ENCODE results near the gene CDA.

Gene CDA

GRCh38 chr1:20588634-20589225 lies at the start of gene CDA:
Gene CDA (plus strand): TSS chr1:20589097. CDS start chr1:20589130, 33 bp downstream.
- no peak for DNase-seq (ENCODE audit: low read depth)

DNA sequence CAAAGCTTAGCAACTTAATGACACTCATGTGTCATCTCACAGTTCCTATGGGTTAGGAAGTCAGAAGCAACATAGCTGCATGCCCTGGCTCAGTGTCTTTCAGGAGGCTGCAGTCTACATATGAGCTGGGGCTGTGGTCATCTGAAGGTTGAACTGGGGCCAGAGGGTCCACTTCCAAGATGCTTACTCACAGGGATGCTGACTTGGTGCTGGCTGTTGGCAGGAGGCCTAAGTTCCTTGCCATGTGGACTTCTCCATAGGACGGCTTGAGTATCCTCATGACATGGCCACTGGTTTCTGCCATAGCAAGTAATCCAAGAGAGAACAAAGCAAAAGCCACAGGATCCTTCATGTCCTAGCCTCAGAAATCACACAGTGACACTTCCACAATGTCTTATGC lies 48.6 kb upstream of the CDA start:
- DNase-seq (ENCODE audit: low read depth), result no peak

DNA sequence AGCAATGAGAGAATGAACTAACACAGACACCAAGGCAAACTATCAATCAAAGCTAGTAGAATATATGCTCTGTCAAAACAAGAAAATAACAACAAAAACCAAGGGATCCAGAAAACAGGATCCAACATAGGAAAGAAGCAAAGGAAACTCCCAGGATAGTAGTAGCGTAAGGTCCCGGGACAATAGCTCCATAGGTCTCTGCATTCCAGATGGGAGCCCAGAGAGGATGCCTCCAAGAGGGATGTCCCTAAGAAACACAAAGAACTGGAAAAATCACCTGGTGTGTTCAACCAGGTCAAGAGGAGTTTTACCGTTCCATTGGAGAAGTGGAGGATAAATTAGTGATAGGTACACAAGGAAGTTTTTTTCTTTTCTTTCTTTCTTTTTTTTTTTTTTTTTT lies 42.3 kb upstream of the CDA start:
- DNase-seq (ENCODE audit: low read depth), result no peak

- DNase-seq (ENCODE audit: low read depth), result no peak
Observed at GRCh38 chr1:20551161-20551560, 37.7 kb upstream of the CDA start.

DNA sequence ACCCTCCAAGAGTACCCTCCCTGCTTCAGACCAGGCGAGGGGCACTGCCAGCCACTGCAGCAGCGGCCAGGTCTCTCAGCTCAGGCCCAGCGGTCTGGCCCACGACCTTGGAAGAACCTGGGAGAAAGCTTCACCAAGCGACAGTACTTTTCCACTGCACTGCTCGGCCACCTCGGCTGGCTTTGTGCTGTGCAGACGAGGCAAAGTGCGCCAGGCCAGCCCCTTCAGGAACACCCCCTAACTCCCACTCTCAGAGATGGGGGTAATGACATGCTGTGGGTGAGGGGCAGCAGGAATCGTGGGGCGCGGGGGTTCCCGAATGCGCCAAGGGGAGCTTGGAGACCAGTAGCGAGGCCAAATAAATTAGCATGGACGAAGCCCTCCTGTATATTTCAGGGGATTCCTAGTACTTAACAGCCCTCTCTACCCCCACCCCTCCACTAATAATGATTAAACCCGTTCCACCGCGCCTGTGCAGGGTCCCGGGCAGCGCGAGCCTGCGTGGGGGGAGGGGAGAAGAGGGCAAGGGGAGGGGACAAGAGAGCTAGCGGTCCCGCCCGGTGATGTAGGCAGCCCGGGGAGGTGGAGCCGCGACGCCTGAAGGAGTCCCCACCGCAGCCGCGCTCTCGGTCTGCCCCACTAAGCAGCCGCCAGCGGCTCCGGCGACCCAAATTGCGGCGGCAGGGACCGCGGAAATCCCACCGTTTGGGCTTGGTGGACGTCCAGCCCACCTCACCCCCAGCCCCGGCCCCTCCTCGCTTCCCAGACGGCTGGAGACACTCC lies 36.8 kb upstream of the CDA start, which contains the start of gene FAM43B:
Gene FAM43B, plus strand, starts transcription at position 629 of the 783 bp plus-strand sequence. CDS start 401 bp downstream, outside the sequence.
- DNase-seq (ENCODE audit: low read depth), result no peak

GRCh38 chr1:20552728-20553445 lies 36.0 kb upstream of the CDA start:
- no peak for DNase-seq (ENCODE audit: low read depth)

GRCh38 chr1:20555025-20555757 lies 33.7 kb upstream of the CDA start:
- DNase-seq (ENCODE audit: low read depth), result no peak

- DNase-seq (ENCODE audit: low read depth), result no peak
Observed at GRCh38 chr1:20555758-20556120, 33.2 kb upstream of the CDA start.

DNA sequence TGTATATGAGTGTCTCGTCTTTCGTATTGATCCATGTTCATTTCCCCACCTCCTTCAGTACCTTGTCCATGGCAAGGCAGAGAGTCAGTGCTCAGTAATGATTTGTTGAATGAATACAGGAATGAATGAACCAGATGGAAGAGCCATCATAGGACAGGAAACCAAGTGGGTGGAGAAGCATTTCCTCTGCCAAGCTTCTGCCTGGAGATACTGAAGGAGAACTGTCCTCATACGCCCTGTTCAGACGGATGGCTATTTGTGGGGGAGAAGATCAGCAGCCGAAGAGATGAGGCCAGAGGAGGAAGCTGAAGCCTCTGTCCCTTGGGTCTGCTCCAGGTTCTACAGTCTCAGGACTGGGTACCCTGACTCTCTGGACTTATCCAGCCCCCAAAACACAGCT lies 30.7 kb upstream of the CDA start:
- no peak for DNase-seq (ENCODE audit: low read depth)

- DNase-seq (ENCODE audit: low read depth), result no peak
Observed at GRCh38 chr1:20560966-20561365, 27.9 kb upstream of the CDA start.

GRCh38 chr1:20565234-20565633 lies 23.7 kb upstream of the CDA start:
- DNase-seq (ENCODE audit: low read depth), result no peak

DNA sequence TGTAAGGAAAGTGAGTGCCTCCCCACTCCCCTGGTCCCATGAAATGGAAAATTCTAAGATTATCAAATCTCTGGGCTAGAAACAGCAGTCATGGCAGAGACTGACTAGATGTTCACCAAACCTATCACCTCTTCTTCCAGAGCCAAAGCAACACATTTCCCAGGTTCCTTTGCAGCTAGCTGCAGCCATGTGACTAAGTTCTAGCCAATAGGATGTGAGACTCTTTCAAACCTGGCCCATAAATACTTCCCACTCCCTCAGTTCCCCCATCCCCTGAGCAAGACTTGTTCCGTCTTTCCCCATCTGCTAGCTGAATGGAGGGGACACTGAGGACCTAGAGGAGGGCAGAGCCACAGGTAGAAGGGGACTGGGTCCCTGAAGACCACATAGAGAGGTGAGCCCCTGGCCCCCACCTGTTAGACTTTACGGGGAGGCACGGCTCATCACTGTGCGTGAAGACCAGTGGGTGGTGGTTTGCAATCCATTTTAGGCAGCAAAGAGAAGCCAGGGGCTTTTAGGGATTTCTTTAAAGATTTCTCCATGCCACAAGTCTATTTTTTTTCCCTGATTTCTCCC lies 19.3 kb upstream of the CDA start:
- DNase-seq (ENCODE audit: low read depth), result no peak

DNA sequence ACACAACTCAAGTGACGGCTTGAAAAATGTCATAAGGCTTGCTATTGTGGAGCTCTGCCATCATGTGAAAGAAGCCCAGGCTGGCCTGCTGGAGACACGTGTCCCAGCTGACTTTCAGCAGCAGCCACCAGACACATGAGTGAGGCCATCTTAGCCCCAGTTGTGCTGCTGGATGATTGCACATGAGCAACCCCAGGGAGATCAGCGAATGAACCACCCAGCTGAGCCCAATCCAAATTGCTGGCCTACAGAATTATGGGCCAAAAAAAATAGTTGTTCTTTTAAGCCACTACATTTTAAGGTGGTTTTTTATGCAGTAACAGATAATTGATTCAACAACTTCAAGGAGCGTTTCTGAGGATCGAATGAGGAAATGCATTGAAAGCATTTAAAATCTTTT lies 17.5 kb upstream of the CDA start:
- no peak for DNase-seq (ENCODE audit: low read depth)

- DNase-seq (ENCODE audit: low read depth), result no peak
Observed at GRCh38 chr1:20573987-20574386, 14.9 kb upstream of the CDA start.

DNA sequence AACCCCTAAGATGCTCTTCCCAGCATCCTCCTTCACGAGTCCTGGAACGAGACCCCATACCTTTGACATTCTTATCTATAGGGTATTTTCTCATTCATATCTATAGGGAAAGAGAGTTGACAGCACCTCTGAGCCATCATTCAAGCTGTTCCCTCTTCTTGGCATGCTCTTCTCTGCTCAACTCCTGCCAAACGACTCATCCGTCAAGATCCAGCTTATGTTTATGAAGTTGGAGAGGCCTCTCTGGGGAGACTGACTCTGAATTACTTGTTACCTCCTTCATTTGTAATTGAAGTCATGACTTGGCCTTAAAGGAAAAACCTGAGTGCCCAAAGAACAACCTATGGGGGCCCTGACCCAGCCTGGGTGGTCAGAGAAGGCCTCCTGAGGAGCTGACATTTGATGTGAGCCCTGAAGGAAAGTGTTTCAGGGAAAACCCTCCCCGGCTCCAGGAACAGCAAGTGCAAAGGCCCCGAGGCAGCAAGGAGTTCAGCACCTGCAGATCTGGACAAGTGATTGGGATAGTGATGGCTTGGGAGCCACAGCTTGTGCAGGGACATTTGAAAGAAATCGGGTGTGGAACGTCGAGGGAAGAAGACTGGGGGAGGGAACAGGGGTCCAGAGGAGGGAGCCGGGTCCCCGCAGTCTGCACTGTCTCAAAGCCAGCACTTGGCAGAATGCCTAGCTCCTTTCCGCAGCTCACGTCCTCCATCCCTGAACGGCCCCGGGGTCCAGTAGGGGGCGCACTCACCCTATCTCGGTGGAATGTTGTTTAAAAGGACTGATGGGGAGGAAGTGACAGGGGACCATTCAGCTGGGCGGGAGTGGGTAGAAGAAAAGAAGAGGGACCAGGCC lies 14.0 kb upstream of the CDA start:
- peak; percentile 53 for DNase-seq (ENCODE audit: low read depth)

DNA sequence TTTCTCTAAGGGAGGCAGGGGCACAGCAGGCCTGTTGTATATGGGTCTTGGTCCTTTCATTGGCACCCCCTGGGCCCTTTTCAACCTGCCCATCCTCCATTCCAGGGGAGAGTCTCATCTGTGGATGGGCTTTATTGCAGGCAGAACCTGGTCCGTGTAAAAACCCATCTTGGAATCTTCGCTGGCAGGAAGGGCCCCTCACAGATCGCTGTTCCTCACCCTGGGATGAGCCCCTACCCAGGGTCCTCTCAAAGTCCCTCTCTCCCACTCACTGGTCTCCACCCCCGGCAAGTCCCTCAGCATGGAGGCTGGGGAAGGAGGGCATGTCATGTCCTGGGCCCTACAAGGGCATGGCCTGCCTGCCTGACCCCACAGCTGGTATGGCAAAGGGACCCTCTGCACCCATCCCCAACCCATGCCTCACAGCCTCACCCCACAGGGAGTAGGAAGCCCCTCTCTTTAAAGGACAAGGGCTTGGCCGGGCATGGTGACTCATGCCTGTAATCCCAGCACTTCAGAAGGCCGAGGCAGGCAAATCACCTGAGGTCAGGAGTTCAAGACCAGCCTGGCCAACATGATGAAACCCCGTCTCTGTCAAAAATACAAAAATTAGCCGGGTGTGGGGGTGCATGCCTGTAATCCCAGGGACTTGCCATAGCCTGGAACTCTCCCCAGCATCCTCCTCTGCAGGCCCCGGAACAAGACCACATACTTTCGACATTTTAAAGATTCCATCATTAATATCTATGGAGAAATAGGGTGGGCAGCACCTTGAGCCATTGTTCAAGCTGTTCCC lies 13.2 kb upstream of the CDA start:
- DNase-seq (ENCODE audit: low read depth), result no peak

DNA sequence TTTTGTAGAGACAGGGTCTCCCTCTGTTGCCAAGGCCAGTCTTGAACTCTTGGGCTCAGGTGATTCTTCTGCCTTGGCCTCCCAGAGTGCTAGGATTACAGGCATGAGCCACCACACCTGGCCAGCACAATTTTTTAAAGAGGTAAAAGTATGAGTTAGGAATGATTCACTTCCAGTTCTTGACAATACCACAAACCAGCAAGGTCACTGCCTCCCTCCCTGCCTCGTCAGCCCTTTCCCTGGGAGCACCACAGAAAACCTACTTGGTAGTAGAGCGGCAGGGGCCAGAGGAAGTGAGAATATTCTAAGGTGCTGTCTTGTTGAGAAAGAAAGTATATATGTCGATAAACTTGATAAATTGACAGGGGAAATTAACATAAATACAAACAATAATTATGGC lies 10.8 kb upstream of the CDA start:
- no peak for DNase-seq (ENCODE audit: low read depth)

DNA sequence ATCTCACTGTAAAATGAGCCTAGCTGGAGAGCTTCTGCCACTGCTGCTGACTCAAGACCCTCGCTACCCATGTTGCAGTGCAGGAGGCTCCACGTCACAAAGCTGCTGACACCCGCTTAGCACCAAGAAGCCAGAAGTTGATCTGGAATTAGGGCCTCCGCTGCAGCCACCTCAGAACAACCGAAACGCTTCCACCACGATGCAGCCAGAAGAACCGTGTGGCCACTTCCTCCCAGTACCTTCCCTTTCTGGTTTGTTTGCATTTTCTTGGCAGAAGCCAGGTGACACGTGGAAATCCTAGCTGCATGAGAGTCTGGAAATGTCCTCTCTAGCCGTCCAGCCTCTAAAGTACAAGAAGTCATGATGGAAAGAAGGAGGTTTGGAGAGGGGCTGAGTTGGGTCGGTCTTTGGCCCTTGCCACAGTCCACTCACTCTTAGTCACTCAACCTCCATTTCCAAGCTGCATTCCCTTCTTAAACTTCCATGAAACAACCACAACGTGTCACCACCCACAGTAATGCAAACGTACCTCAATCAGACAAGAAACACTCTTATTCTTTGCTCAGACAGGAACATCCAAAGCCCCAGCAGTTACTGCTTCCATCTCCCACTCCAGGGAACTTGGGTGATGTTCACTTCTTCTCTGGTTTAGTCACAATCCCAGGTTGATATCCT lies 10.0 kb upstream of the CDA start:
- DNase-seq (ENCODE audit: low read depth), result no peak

DNA sequence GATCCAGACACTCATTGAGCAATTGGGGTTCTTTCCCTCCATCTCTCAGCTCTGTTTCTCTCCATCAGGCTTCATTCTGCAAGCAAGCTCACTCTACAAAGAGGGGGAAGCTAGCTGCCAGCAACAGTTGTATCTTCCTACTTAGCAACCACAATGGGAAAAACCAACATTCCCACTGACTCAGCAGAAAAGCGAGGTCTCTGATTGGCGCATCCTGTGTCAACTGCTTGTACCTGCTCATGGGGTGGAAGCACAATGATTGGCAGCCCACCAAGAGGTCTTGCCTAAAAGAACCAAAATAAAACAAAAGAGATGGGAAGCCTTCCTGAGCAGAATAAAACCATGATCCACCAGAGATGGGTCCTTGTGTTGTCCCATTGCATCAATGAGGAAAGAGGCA lies 4.0 kb upstream of the CDA start:
- DNase-seq (ENCODE audit: low read depth), result no peak
